CD4-positive, alpha-beta T cell (primary cell): ENCODE data around the gene RAB9A. TPM values are rescaled to one million over a fixed set of nuclear protein-coding genes. Genes with fewer than 3 reads are reported as not detected.

Experiments
- ATAC-seq: fragments of 200-7000 bp; cut with Tn5 transposase; one replicate; pipeline ENCODE4 v1.10.0; 2022; ENCODE audit warnings: mild to moderate bottlenecking; ENCODE audit not compliant: poor library complexity
- CTCF ChIA-PET: fragments of 350-600 bp; sonication (Branson Sonifier 250); formaldehyde crosslinking; loops from one replicate; lab custom pipeline; 2021; ENCODE audit warnings: antibody characterized with exemption, inconsistent platforms; lab: Charles Lee
- POLR2A ChIA-PET: fragments of 350-600 bp; sonication (Branson Sonifier 250); formaldehyde crosslinking; loops from one replicate; lab custom pipeline; 2021; ENCODE audit warnings: antibody characterized with exemption, inconsistent platforms; lab: Charles Lee
- DNase-seq, 14 experiments: peaks; one replicate each; pipeline ENCODE4 v3.0.0-alpha.2; 2013 to 2020; ENCODE audit warnings: mixed read lengths in 2 of 14
- H3K27ac ChIP-seq, 2 donors: one replicate each; pipeline versions ENCODE4 v1.5.1 to v1.7.0; 2013; ENCODE audit warnings: low read length in 2 of 2, low read depth in 1 of 2, mild to moderate bottlenecking in 1 of 2
- H3K27me3 ChIP-seq, 2 experiments: 1 replicate in 1 of 2; 2 replicates in 1 of 2; pipeline versions ENCODE4 v1.6.1 to v1.7.0; 2013; ENCODE audit warnings: low read length in 2 of 2, control low read depth in 1 of 2, mild to moderate bottlenecking in 1 of 2, moderate library complexity in 1 of 2; ENCODE audit not compliant: insufficient read depth in 2 of 2, control insufficient read depth in 1 of 2
- H3K36me3 ChIP-seq: one replicate; pipeline ENCODE4 v1.6.1; 2013; ENCODE audit warnings: low read length, control low read depth; ENCODE audit not compliant: insufficient read depth
- H3K4me1 ChIP-seq: one replicate; pipeline ENCODE4 v1.6.1; 2013; ENCODE audit warnings: low read length, control low read depth; ENCODE audit not compliant: insufficient read depth
- H3K4me3 ChIP-seq: one replicate; pipeline ENCODE4 v1.5.1; 2013; ENCODE audit warnings: mild to moderate bottlenecking, low read length, moderate library complexity
- H3K9me3 ChIP-seq, 2 experiments: 1 replicate in 1 of 2; 2 replicates in 1 of 2; pipeline versions ENCODE4 v1.6.1 to v1.7.0; 2013; ENCODE audit warnings: low read length in 2 of 2, mild to moderate bottlenecking in 2 of 2, control low read depth in 1 of 2, moderate library complexity in 1 of 2; ENCODE audit not compliant: control insufficient read depth in 1 of 2, insufficient read depth in 1 of 2
- H3K27ac Mint-ChIP-seq: one replicate; pipeline ENCODE4 v1.8.0; 2020; ENCODE audit warnings: mixed read lengths
- H3K27me3 Mint-ChIP-seq: one replicate; pipeline ENCODE4 v1.8.0; 2021; ENCODE audit warnings: mixed read lengths
- H3K36me3 Mint-ChIP-seq: one replicate; pipeline ENCODE4 v1.8.0; 2021; ENCODE audit warnings: low read depth, mixed read lengths
- H3K4me1 Mint-ChIP-seq: one replicate; pipeline ENCODE4 v1.8.0; 2021; ENCODE audit warnings: low read depth, mixed read lengths
- H3K4me3 Mint-ChIP-seq: one replicate; pipeline ENCODE4 v1.8.0; 2020; ENCODE audit warnings: mild to moderate bottlenecking, mixed read lengths
- H3K9me3 Mint-ChIP-seq: one replicate; pipeline ENCODE4 v1.8.0; 2020; ENCODE audit warnings: mixed read lengths
- CTCF ChIP-seq: fragments of 200-600 bp; IDR thresholded peaks from one replicate; pipeline ENCODE4 v1.8.0; 2022; ENCODE audit warnings: antibody characterized with exemption, mild to moderate bottlenecking
- intact Hi-C, 2 experiments: fragments of 100-400 bp; cut with DNase I in 1 of 2; cut with micrococcal nuclease in 1 of 2; formaldehyde crosslinking; loops; one replicate each; pipeline versions ENCODE4 v1.15.1 to v1.9.0; 2023 to 2025; cut with DNase I, micrococcal nuclease
- total RNA-seq, 174 experiments: library from RNA in 2 of 174; stranded (reverse) in 2 of 174; gene quantifications; one replicate each; pipeline ENCODE4 v1.2.3 and lab custom pipeline; 2021 to 2026

RAB9A gene
- total RNA-seq, 2 experiments from 2014 or later: 21.4 to 25.2 TPM

GRCh38 chrX:13652287-13652793 lies 36.6 kb upstream of the RAB9A start:
- no peak for ATAC-seq
- ChIA-PET CTCF (interaction anchor here (1.1 kb wide), 1 partner anchor 36 kb away, joined by 5 read pairs; the partner anchor contains the start of gene RAB9A), POLR2A (interaction anchor here (1.3 to 3.7 kb wide), 5 partner anchors 37 to 566 kb away, joined by 3 to 23 read pairs (median 13); partner anchors contain the start of genes GEMIN8, OFD1, RAB9A and TRAPPC2)
- Histone ChIP-seq H3K9me3 (no peaks in the 10 kb centered on the region), H3K4me3 (peak overlapping the region; percentile 88), H3K27ac (peak overlapping the region; percentile 49 to 93), H3K27me3 (no peaks in the 10 kb centered on the region), H3K4me1 (peaks cover 9% of the 10 kb centered on the region), H3K36me3 (peaks cover 17% of the 10 kb centered on the region)
- Mint-ChIP-seq H3K27ac (peak overlapping the region; percentile 99), H3K36me3 (peaks cover 19% of the 10 kb centered on the region), H3K27me3 (no peaks in the 10 kb centered on the region), H3K4me1 (peaks cover 23% of the 10 kb centered on the region), H3K9me3 (no peaks in the 10 kb centered on the region), H3K4me3 (peak overlapping the region; percentile 98)
- TF ChIP-seq CTCF: no peak
- no peak for DNase-seq
- intact Hi-C loops: loop anchor here (2.0 to 10.0 kb wide), 8 partner anchors 36 to 1890 kb away; partner anchors contain the start of genes GEMIN8 (in 1 of the 2), OFD1 (in 1 of the 2), PIGA (in 1 of the 2) and PRPS2 (in 1 of the 2)

- H3K4me3 Mint-ChIP-seq: peak within 1 kb of the TSS; percentile 98
- H3K36me3 Mint-ChIP-seq: peaks cover 22% of the 10 kb centered on the region
- H3K9me3 ChIP-seq: no peaks in the 10 kb centered on the region
- H3K27me3 Mint-ChIP-seq: no peaks in the 10 kb centered on the region
- H3K9me3 Mint-ChIP-seq: no peaks in the 10 kb centered on the region
- intact Hi-C loops: loop anchor here (1.0 to 10.0 kb wide), 9 partner anchors 36 to 1891 kb away; partner anchors contain the start of genes RAB9A (in 2 of the 2), GEMIN8 (in 1 of the 2), OFD1 (in 1 of the 2) and PIGA (in 1 of the 2)
- POLR2A ChIA-PET: interaction anchor here (0.6 to 3.7 kb wide), 9 partner anchors 16 to 706 kb away, joined by 3 to 23 read pairs (median 4); partner anchors contain the start of genes GEMIN8, OFD1, RAB9A and TRAPPC2
- peak within 1 kb of the TSS; percentile 99 for H3K27ac Mint-ChIP-seq
- peaks cover 18% of the 10 kb centered on the region for H3K4me1 Mint-ChIP-seq
- H3K36me3 ChIP-seq: peaks cover 17% of the 10 kb centered on the region
- peaks cover 9% of the 10 kb centered on the region for H3K4me1 ChIP-seq
- peak within 1 kb of the TSS; percentile 88 for H3K4me3 ChIP-seq
- peak within 1 kb of the TSS; percentile 90 to 93 for H3K27ac ChIP-seq
- CTCF ChIA-PET: interaction anchor here (1.1 kb wide), 1 partner anchor 35 kb away, joined by 5 read pairs; the partner anchor contains the start of gene RAB9A
- no peak for TF ChIP-seq CTCF
- peak; percentile 94 for ATAC-seq
- peak; percentile 83 to 97 (median 93) for DNase-seq
- H3K27me3 ChIP-seq: no peaks in the 10 kb centered on the region
Observed at GRCh38 chrX:13652850-13653693, 35.9 kb upstream of the RAB9A start, which contains the start of gene TCEANC. Gene TCEANC, plus strand, starts transcription at chrX:13653141. Its CDS starts 9,368 bp downstream, at chrX:13662509.

- H3K4me3 Mint-ChIP-seq: no peak overlapping the region
- H3K36me3 Mint-ChIP-seq: peaks cover 31% of the 10 kb centered on the region
- no peaks in the 10 kb centered on the region for H3K27me3 Mint-ChIP-seq
- Histone ChIP-seq H3K4me1 (peaks cover 9% of the 10 kb centered on the region), H3K36me3 (peaks cover 17% of the 10 kb centered on the region), H3K27ac (peak overlapping the region; percentile 90 to 93), H3K9me3 (no peaks in the 10 kb centered on the region), H3K27me3 (no peaks in the 10 kb centered on the region), H3K4me3 (peak overlapping the region; percentile 88)
- intact Hi-C loops: loop anchor here (2.0 to 10.0 kb wide), 6 partner anchors 78 to 1892 kb away; partner anchors contain the start of genes OFD1 (in 1 of the 2), PIGA (in 1 of the 2), PRPS2 (in 1 of the 2) and TMSB4X (in 1 of the 2)
- ChIA-PET POLR2A (interaction anchor here (0.6 to 3.7 kb wide), 7 partner anchors 15 to 375 kb away, joined by 3 to 23 read pairs (median 4); partner anchors contain the start of genes GEMIN8, OFD1, RAB9A and TRAPPC2), CTCF (no interaction called here)
- peaks cover 26% of the 10 kb centered on the region for H3K4me1 Mint-ChIP-seq
- ATAC-seq: no peak
- TF ChIP-seq CTCF: no peak
- DNase-seq: no peak
- H3K9me3 Mint-ChIP-seq: no peaks in the 10 kb centered on the region
- peak overlapping the region; percentile 99 for H3K27ac Mint-ChIP-seq
Observed at GRCh38 chrX:13654116-13654515, 34.8 kb upstream of the RAB9A start.
